ENCODE results near the gene CHMP2A. TPM values are rescaled to one million over a fixed set of nuclear protein-coding genes. Genes with fewer than 3 reads are reported as not detected.

Gene CHMP2A
- total and polyA plus RNA-seq, 2 of the 13 experiments (the other 11 are each of a cell fraction or from before 2014, with no cell fraction given): 49.7 to 55.0 TPM

DNA sequence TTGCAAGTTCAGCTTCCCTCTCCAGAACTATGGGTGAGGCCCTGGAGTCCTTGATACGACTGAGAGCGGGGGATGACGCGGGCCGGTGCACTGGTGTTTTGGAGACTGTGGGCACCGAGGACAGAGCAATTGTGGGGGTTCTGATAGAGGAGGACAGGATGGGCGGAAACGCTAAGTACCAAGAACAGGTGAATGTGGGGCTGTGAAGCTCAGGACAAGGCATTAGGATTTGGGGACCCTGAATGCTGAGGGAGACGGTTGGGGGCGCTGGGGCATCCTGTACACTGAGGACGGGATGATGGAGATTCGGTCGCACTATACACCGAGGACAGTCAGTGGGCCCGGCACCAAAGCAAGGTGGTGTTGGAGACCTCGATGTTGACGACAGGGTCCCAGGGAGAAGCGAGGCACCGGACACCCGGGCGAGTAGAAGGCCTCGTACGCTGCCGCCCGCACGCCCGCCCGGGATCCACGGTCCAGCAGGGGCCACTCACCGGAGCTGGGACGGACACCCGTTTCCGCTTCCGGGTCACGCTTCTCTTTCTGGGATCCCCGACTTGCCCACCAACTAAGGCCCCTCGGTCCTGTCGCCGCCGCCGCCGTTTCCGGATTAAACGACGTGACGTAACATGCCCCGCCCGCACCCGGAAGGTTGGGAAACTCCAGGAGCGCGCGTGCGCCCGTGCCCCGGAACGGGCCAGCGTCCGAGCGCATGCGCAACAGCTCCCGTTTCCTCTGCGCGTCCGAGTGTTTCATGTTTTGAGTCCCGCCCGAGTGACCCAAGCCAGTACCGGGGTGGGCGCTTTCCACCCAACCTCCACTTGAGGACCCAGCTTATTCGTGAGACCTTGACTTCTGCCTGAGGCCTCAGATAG is at the start of gene CHMP2A (continued):
- TF ChIP-seq, protein P1, sequence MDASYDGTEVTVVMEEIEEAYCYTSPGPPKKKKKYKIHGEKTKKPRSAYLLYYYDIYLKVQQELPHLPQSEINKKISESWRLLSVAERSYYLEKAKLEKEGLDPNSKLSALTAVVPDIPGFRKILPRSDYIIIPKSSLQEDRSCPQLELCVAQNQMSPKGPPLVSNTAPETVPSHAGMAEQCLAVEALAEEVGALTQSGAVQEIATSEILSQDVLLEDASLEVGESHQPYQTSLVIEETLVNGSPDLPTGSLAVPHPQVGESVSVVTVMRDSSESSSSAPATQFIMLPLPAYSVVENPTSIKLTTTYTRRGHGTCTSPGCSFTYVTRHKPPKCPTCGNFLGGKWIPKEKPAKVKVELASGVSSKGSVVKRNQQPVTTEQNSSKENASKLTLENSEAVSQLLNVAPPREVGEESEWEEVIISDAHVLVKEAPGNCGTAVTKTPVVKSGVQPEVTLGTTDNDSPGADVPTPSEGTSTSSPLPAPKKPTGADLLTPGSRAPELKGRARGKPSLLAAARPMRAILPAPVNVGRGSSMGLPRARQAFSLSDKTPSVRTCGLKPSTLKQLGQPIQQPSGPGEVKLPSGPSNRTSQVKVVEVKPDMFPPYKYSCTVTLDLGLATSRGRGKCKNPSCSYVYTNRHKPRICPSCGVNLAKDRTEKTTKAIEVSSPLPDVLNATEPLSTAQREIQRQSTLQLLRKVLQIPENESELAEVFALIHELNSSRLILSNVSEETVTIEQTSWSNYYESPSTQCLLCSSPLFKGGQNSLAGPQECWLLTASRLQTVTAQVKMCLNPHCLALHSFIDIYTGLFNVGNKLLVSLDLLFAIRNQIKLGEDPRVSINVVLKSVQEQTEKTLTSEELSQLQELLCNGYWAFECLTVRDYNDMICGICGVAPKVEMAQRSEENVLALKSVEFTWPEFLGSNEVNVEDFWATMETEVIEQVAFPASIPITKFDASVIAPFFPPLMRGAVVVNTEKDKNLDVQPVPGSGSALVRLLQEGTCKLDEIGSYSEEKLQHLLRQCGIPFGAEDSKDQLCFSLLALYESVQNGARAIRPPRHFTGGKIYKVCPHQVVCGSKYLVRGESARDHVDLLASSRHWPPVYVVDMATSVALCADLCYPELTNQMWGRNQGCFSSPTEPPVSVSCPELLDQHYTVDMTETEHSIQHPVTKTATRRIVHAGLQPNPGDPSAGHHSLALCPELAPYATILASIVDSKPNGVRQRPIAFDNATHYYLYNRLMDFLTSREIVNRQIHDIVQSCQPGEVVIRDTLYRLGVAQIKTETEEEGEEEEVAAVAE (CRISPR knock-in tag; IDR thresholded peaks at IDR 0.05; ENCODE audit: borderline replicate concordance): no peak
- TF ChIP-seq, protein P2, sequence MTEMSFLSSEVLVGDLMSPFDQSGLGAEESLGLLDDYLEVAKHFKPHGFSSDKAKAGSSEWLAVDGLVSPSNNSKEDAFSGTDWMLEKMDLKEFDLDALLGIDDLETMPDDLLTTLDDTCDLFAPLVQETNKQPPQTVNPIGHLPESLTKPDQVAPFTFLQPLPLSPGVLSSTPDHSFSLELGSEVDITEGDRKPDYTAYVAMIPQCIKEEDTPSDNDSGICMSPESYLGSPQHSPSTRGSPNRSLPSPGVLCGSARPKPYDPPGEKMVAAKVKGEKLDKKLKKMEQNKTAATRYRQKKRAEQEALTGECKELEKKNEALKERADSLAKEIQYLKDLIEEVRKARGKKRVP (CRISPR knock-in tag; IDR thresholded peaks at IDR 0.05): peak in 1 of 2 experiments; percentile 72; a peak in 1 of 4 replicates
- no peak for TF ChIP-seq SRSF1 (optimal IDR thresholded peaks at IDR 0.05; ENCODE audit: low read depth, low read length)
- peak; percentile 42; the same call in 1 of the 2 replicates for TF ChIP-seq ZNF619 (CRISPR knock-in tag; IDR thresholded peaks at IDR 0.05)
- no peak for TF ChIP-seq NONO (IDR thresholded peaks at IDR 0.05)
- peak; percentile 71 for TF ChIP-seq NONO (CRISPR knock-in tag; conservative IDR thresholded peaks at IDR 0.05)
- TF ChIP-seq, protein P3, sequence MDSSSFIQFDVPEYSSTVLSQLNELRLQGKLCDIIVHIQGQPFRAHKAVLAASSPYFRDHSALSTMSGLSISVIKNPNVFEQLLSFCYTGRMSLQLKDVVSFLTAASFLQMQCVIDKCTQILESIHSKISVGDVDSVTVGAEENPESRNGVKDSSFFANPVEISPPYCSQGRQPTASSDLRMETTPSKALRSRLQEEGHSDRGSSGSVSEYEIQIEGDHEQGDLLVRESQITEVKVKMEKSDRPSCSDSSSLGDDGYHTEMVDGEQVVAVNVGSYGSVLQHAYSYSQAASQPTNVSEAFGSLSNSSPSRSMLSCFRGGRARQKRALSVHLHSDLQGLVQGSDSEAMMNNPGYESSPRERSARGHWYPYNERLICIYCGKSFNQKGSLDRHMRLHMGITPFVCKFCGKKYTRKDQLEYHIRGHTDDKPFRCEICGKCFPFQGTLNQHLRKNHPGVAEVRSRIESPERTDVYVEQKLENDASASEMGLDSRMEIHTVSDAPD (CRISPR knock-in tag; IDR thresholded peaks at IDR 0.05): no peak
- TF ChIP-seq, protein P4, sequence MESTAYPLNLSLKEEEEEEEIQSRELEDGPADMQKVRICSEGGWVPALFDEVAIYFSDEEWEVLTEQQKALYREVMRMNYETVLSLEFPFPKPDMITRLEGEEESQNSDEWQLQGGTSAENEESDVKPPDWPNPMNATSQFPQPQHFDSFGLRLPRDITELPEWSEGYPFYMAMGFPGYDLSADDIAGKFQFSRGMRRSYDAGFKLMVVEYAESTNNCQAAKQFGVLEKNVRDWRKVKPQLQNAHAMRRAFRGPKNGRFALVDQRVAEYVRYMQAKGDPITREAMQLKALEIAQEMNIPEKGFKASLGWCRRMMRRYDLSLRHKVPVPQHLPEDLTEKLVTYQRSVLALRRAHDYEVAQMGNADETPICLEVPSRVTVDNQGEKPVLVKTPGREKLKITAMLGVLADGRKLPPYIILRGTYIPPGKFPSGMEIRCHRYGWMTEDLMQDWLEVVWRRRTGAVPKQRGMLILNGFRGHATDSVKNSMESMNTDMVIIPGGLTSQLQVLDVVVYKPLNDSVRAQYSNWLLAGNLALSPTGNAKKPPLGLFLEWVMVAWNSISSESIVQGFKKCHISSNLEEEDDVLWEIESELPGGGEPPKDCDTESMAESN (CRISPR knock-in tag; conservative IDR thresholded peaks at IDR 0.05): 0 out of 2 replicates have a peak, but pooled peaks have one; percentile 38
- no peak for TF ChIP-seq U2AF2 (IDR thresholded peaks at IDR 0.05; ENCODE audit: low read depth, low read length)
- no peak for TF ChIP-seq ZNF552 (CRISPR knock-in tag; IDR thresholded peaks at IDR 0.05; ENCODE audit: borderline replicate concordance)
- no peak for TF ChIP-seq JARID2 (CRISPR knock-in tag; IDR thresholded peaks at IDR 0.05; ENCODE audit: insufficient replicate concordance)
- no peak for TF ChIP-seq ZNF773 (CRISPR knock-in tag; IDR thresholded peaks at IDR 0.05; ENCODE audit: borderline replicate concordance)
- TF ChIP-seq MEF2D (CRISPR knock-in tag; IDR thresholded peaks at IDR 0.05): 0 out of 2 replicates have a peak, but pooled peaks have one; percentile 51
